GM18517 (cell line): ENCODE measurements around the gene SMARCA4.
A peak's percentile ranks its signal among the peaks of the same experiment; 100 is the strongest.
"Not testable (repeated sequence)": the region's sequence is repeated elsewhere in the genome, so short reads cannot be mapped to it uniquely, and the experiment has no call there.

Experiments used
- ATAC-seq: cut with Tn5 transposase; IDR thresholded peaks from one replicate; pipeline ENCODE4 v1.9.1; 2021; ENCODE audit warnings: mild to moderate bottlenecking, moderate library complexity; ENCODE audit not compliant: unreplicated experiment

SMARCA4 gene

GRCh38 chr19:11092181-11092538 lies 131.3 kb downstream of the SMARCA4 start:
- ATAC-seq, result no peak

GRCh38 chr19:11093689-11094238 lies 132.9 kb downstream of the SMARCA4 start:
- no peak for ATAC-seq

- ATAC-seq, result no peak
Measured at GRCh38 chr19:11094520-11094894, 133.7 kb downstream of the SMARCA4 start.

- peak; percentile 72 for ATAC-seq
Measured at GRCh38 chr19:11096210-11096841, 135.5 kb downstream of the SMARCA4 start.

GRCh38 chr19:11097367-11097766 lies 136.5 kb downstream of the SMARCA4 start:
- ATAC-seq, result not testable (repeated sequence)

GRCh38 chr19:11098327-11098726 lies 137.5 kb downstream of the SMARCA4 start:
- ATAC-seq, result no peak

- ATAC-seq, result no peak
Measured at GRCh38 chr19:11098861-11099260, 138.0 kb downstream of the SMARCA4 start.

GRCh38 chr19:11100049-11100448 lies 139.2 kb downstream of the SMARCA4 start:
- no peak for ATAC-seq

- ATAC-seq, result no peak
Measured at GRCh38 chr19:11101057-11101456, 140.2 kb downstream of the SMARCA4 start.

GRCh38 chr19:11102944-11103343 lies 142.1 kb downstream of the SMARCA4 start:
- no peak for ATAC-seq

- ATAC-seq, result not testable (repeated sequence)
Measured at GRCh38 chr19:11103667-11104066, 142.8 kb downstream of the SMARCA4 start.

- no peak for ATAC-seq
Measured at GRCh38 chr19:11105014-11105636, 144.3 kb downstream of the SMARCA4 start.

GRCh38 chr19:11106477-11106876 lies 145.6 kb downstream of the SMARCA4 start:
- ATAC-seq, result no peak

GRCh38 chr19:11108746-11109145 lies 147.9 kb downstream of the SMARCA4 start:
- no peak for ATAC-seq

GRCh38 chr19:11111117-11111770 lies 150.4 kb downstream of the SMARCA4 start:
- no peak for ATAC-seq

- no peak for ATAC-seq
Measured at GRCh38 chr19:11111771-11112144, 150.9 kb downstream of the SMARCA4 start.
